HUES6 (cell line): ENCODE data around the gene LRRC41.
A peak's percentile ranks its signal among the peaks of the same experiment; 100 is the strongest.
"Not testable (repeated sequence)": the region's sequence is repeated elsewhere in the genome, so short reads cannot be mapped to it uniquely, and the experiment has no call there.

Experiments
- H3K27ac ChIP-seq: 2 replicates; pipeline ENCODE4 v1.7.0; 2013; ENCODE audit warnings: low read depth, mild to moderate bottlenecking, low read length, inconsistent platforms
- H3K27me3 ChIP-seq: 2 replicates; pipeline ENCODE4 v1.6.1; 2013; ENCODE audit warnings: low read length; ENCODE audit not compliant: control insufficient read depth, insufficient read depth
- H3K36me3 ChIP-seq: 2 replicates; pipeline ENCODE4 v1.6.1; 2013; ENCODE audit warnings: low read length; ENCODE audit not compliant: control insufficient read depth, insufficient read depth
- H3K4me1 ChIP-seq: 2 replicates; pipeline ENCODE4 v1.6.1; 2013; ENCODE audit warnings: low read length; ENCODE audit not compliant: control insufficient read depth, insufficient read depth
- H3K4me3 ChIP-seq: 2 replicates; pipeline ENCODE4 v1.5.1; 2013; ENCODE audit warnings: low read depth, low read length
- H3K9ac ChIP-seq: one replicate; pipeline ENCODE4 v1.6.1; 2013; ENCODE audit warnings: mild to moderate bottlenecking, low read length
- H3K9me3 ChIP-seq: 2 replicates; pipeline ENCODE4 v1.6.1; 2013; ENCODE audit warnings: low read depth, low read length; ENCODE audit not compliant: control insufficient read depth, insufficient read depth

Gene LRRC41

GRCh38 chr1:46262508-46262907, 40.9 kb downstream of the LRRC41 start:
- H3K27me3 ChIP-seq = no peaks in the 10 kb centered on the region
- no peak overlapping the region for H3K9ac ChIP-seq
- H3K36me3 ChIP-seq = peaks cover 92% of the 10 kb centered on the region
- no peak overlapping the region for H3K4me3 ChIP-seq
- no peaks in the 10 kb centered on the region for H3K9me3 ChIP-seq
- no peaks in the 10 kb centered on the region for H3K4me1 ChIP-seq
- H3K27ac ChIP-seq = no peak overlapping the region

DNA sequence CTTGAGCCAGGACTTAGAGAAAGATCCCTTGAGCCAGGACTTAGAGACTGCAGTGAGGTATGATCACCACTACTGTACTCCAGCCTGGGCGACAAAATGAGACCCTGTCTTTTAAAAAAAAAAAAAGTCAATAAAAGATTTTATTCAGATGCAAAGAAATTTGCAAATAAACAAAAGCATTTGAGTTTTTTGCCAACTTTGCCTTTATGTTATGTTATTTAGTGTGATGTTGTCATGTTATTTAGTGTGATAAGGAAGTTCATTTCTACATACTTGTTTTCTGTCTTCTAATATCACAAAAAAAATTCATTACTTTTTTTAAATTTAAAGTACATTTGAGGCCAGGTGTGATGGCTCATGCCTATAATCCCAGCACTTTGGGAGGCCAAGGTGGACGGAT, 46.9 kb downstream of the LRRC41 start:
- H3K4me1 ChIP-seq = peaks cover 4% of the 10 kb centered on the region; the same call in 1 of the 2 replicates
- H3K27ac ChIP-seq = no peak overlapping the region
- no peak overlapping the region for H3K9ac ChIP-seq
- H3K36me3 ChIP-seq = peaks cover 84% of the 10 kb centered on the region
- no peaks in the 10 kb centered on the region for H3K27me3 ChIP-seq
- no peak overlapping the region for H3K4me3 ChIP-seq
- no peaks in the 10 kb centered on the region for H3K9me3 ChIP-seq

GRCh38 chr1:46254668-46255067, 48.7 kb downstream of the LRRC41 start:
- Histone ChIP-seq H3K4me3 (no peak overlapping the region), H3K27ac (no peak overlapping the region; the same call in 1 of the 2 replicates), H3K27me3 (no peaks in the 10 kb centered on the region), H3K36me3 (peaks cover 82% of the 10 kb centered on the region), H3K4me1 (peaks cover 4% of the 10 kb centered on the region; the same call in 1 of the 2 replicates), H3K9ac (no peak overlapping the region), H3K9me3 (no peaks in the 10 kb centered on the region)

DNA sequence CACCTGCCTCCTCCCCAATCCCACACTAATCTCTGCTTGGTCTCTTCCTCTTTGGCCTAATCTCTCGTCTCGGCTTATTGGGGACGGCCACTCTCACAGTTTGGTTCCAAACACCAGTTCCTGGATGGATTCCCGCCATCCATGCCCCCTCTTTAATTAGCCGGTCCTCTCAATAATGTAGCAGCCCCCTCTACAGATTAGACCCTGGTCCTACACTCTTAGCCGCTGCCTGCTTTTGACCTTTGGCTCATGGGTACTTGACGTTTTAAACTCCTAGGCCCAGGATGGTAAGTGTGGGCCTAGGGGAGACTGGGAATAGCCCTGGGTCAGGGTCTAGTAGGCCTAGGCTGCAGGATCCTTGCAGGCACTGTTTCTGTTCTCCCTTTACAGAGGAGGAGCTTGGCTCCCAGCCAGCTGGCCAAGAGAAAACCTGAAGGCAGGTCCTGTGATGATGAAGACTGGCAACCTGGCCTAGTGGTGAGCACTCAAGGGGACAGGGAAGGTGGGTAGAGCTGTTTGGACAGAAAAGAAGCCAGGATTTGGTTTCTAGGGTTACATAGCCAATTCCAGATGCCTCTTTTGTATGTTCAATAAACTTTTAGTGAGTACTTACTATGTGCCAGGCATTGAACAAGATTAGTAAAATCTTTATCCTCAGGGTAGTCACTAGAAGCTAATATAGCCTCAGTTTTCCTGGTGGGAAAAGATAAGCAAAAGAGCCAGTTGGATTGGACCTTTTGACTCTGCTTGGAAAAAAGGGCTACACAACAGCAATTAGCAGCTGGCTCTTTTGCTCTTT, 55.1 kb downstream of the LRRC41 start:
- Histone ChIP-seq H3K9ac (peak overlapping the region; percentile 96), H3K27me3 (no peaks in the 10 kb centered on the region), H3K4me3 (peak overlapping the region; percentile 92), H3K4me1 (peaks cover 13% of the 10 kb centered on the region; the same call in 1 of the 2 replicates), H3K9me3 (no peaks in the 10 kb centered on the region), H3K36me3 (peaks cover 45% of the 10 kb centered on the region), H3K27ac (peak overlapping the region; percentile 10; the same call in 1 of the 2 replicates)

GRCh38 chr1:46247436-46248121, 55.8 kb downstream of the LRRC41 start, which contains the start of gene RAD54L:
Gene RAD54L, plus strand, starts transcription at chr1:46247763. Its CDS starts 643 bp downstream, at chr1:46248406.
- H3K27me3 ChIP-seq = no peaks in the 10 kb centered on the region
- H3K36me3 ChIP-seq = peaks cover 39% of the 10 kb centered on the region
- H3K27ac ChIP-seq = peak within 1 kb of the TSS; percentile 10; the same call in 1 of the 2 replicates
- H3K4me1 ChIP-seq = peaks cover 13% of the 10 kb centered on the region; the same call in 1 of the 2 replicates
- H3K9me3 ChIP-seq = no peaks in the 10 kb centered on the region
- peak within 1 kb of the TSS; percentile 96 for H3K9ac ChIP-seq
- H3K4me3 ChIP-seq = peak within 1 kb of the TSS; percentile 92

DNA sequence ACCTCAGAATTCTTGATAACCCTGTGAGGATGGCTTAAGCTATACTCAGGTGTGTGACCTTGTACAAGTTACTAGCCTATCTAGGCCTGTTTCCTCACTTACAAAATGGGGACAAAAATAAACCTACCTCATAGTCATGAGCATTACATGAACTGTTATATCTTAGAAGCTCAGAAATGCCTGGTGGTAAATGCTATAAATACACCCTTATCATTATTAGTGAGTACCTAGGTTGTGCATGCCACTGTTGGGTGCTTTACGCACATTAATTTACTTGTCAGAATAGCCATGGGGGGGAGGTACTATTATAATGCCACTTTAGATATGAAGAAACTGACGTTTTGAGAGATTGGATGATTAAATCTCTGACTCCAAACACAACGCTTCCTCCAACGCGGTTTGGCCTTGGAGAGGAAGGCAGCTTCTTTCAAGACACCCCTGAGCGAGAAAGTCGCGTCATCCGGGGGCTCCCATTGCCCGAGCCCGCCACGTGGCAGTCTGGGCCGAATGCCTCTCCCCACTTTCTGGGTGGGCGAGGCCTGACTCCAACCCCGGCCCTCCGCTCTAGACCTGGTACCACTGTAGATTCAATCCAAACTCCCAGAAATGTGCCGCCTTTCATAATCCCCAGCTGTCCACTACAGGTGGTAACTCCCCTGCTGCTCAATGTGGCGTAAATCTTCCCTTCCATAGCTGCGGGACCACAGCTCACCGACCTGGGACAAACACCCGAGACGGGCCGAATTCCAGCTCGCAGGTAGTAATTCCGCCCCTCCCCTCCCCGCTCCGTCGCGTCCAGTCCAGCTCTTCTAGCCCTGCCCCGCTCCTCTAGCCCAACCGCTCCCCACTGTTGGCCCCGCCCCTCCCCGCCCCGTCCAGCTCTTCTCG, 56.6 kb downstream of the LRRC41 start:
- Histone ChIP-seq H3K27ac (no peak overlapping the region), H3K27me3 (no peaks in the 10 kb centered on the region), H3K36me3 (peaks cover 31% of the 10 kb centered on the region), H3K9me3 (no peaks in the 10 kb centered on the region), H3K4me3 (peak overlapping the region; percentile 77), H3K4me1 (peaks cover 13% of the 10 kb centered on the region; the same call in 1 of the 2 replicates), H3K9ac (peak overlapping the region; percentile 71)

GRCh38 chr1:46246136-46246535, 57.3 kb downstream of the LRRC41 start:
- peak overlapping the region; percentile 77; the same call in 1 of the 2 replicates for H3K4me3 ChIP-seq
- H3K9ac ChIP-seq, H3K9me3 ChIP-seq, H3K27ac ChIP-seq, H3K27me3 ChIP-seq: not testable (repeated sequence)
- H3K4me1 ChIP-seq = peaks cover 13% of the 10 kb centered on the region; the same call in 1 of the 2 replicates
- H3K36me3 ChIP-seq = peaks cover 24% of the 10 kb centered on the region

- Histone ChIP-seq H3K9me3 (no peaks in the 10 kb centered on the region; the same call in 1 of the 2 replicates), H3K4me1 (peaks cover 13% of the 10 kb centered on the region; the same call in 1 of the 2 replicates), H3K27me3 (no peaks in the 10 kb centered on the region), H3K9ac (no peak overlapping the region), H3K27ac (no peak overlapping the region), H3K36me3 (peaks cover 13% of the 10 kb centered on the region), H3K4me3 (no peak overlapping the region)
These were observed 58.6 kb downstream of the LRRC41 start for GRCh38 chr1:46244656-46245371.

DNA sequence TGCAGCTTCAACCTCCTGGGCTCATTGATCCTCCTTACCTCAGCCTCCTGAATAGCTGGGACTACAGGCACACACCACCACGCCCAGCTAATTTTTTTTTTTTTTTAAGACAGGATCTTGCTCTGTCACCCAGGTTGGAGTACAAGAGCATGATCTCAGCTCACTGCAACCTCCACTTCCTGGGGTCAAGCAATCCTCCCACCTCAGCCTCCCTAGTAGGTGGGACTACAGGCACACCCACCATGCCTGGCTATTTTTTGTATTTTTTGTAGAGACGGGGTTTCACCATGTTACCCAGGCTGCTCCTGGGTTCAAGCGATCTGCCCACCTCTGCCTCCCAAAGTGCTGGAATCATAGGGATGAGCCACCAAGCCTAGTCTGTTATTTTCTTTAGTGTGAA, 59.6 kb downstream of the LRRC41 start:
- not testable (repeated sequence) for H3K27me3 ChIP-seq, H3K9ac ChIP-seq, H3K27ac ChIP-seq

GRCh38 chr1:46242918-46243317, 60.5 kb downstream of the LRRC41 start:
- Histone ChIP-seq H3K9ac (no peak overlapping the region), H3K9me3 (peaks cover 10% of the 10 kb centered on the region), H3K4me1 (peaks cover 7% of the 10 kb centered on the region; the same call in 1 of the 2 replicates), H3K27me3 (no peaks in the 10 kb centered on the region), H3K27ac (no peak overlapping the region), H3K4me3 (no peak overlapping the region), H3K36me3 (no peaks in the 10 kb centered on the region)

More for the DNA sequence above, 59.6 kb downstream of the LRRC41 start:
- not testable (repeated sequence) for H3K9me3 ChIP-seq, H3K4me3 ChIP-seq, H3K36me3 ChIP-seq
- peaks cover 13% of the 10 kb centered on the region; the same call in 1 of the 2 replicates for H3K4me1 ChIP-seq
